ACC112 (cell line): ENCODE data around the gene KRT82.

Experiments
- H2AFZ ChIP-seq: fragments of 200-600 bp; sonication (generic); one replicate; pipeline ENCODE4 v1.6.0; 2017; ENCODE audit warnings: antibody characterized with exemption, low read length; ENCODE audit not compliant: unreplicated experiment
- H3K27ac ChIP-seq: fragments of 200-600 bp; sonication (generic); 2 replicates; pipeline ENCODE4 v1.5.1; 2014; ENCODE audit warnings: low read depth, mild to moderate bottlenecking, antibody characterized with exemption, low read length, moderate library complexity
- H3K27me3 ChIP-seq: fragments of 200-600 bp; sonication (generic); 2 replicates; pipeline ENCODE4 v1.6.1; 2014; ENCODE audit warnings: mild to moderate bottlenecking, antibody characterized with exemption, low read length, moderate library complexity, mixed read lengths; ENCODE audit not compliant: insufficient read depth
- H3K36me3 ChIP-seq: fragments of 200-600 bp; sonication (generic); 2 replicates; pipeline ENCODE4 v1.6.1; 2016; ENCODE audit warnings: mild to moderate bottlenecking, antibody characterized with exemption, low read length, moderate library complexity, mixed read lengths; ENCODE audit not compliant: insufficient read depth
- H3K4me1 ChIP-seq: fragments of 200-600 bp; sonication (generic); one replicate; pipeline ENCODE4 v1.6.1; 2016; ENCODE audit warnings: low read length, mixed read lengths; ENCODE audit not compliant: insufficient read depth, unreplicated experiment, control insufficient read depth
- H3K4me3 ChIP-seq: fragments of 200-600 bp; sonication (generic); 2 replicates; pipeline ENCODE4 v1.5.1; 2014; ENCODE audit warnings: mild to moderate bottlenecking, low read depth, low read length
- H3K79me2 ChIP-seq: fragments of 200-600 bp; sonication (generic); one replicate; pipeline ENCODE4 v1.6.0; 2016; ENCODE audit warnings: low read length; ENCODE audit not compliant: control insufficient read depth, unreplicated experiment, insufficient read depth

KRT82 gene

DNA sequence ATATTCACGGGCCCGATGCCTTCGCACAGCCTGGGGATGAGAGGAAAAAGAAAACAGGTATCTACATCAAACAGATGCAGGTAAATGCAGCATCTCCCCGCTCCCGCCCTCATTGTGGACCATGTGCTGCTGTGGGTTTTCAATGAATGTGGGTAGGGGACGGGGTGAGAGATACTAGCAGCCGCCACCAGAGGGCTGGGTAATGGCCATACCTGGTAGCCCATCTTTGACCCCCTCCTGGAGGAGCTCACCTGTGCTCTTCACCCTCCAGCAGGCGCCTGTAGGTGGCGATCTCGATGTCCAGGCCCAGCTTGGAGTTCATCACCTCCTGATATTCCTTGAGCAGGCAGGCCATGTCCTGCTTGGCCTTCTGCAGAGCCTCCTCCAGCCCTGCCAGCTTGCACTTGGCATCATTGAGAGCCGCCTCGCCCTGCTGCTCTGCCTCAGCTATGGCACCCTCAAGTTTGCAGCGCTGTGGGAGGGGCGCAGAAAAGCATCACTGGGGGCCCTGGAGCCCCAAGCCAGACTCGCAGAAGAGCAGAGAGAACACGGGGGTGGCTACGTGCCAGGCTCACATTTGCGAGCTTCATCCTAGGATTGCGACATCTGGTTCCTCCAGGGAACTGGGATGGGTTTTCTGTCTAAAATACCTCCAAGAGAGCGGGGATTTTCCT lies 10.2 kb downstream of the KRT82 start:
- Histone ChIP-seq H3K36me3 (no peaks in the 10 kb centered on the region), H3K4me3 (no peak overlapping the region), H3K4me1 (peaks cover 19% of the 10 kb centered on the region), H3K27ac (no peak overlapping the region), H2AFZ (no peak overlapping the region), H3K27me3 (no peaks in the 10 kb centered on the region), H3K79me2 (no peaks in the 10 kb centered on the region)

DNA sequence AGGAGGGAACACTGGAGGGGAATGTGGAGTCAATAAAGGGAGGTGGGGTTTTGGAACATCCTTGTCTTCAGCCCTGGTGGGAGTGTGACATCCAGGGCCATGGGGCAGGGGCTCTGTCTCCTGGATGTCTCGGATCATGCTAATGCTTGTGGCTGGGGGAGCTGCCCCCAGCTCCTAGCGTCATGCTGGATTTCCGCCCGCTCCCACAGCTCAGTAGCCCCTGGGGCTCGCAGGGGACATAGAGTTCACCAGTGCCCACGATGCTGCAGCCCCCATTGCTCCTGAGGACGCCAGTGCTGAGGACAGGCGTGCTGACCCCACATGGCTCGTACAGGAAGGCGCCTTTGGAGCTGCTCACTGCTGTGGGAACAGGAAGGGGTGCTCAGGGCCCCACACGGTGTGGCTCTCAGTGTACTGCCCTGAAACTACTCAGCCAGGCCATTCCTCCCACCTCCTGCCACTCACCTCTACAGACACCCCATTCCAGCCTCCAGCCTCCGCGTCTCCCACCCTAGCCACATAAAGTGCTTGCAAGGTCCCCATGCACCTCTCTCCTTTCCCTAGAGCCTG lies 11.2 kb downstream of the KRT82 start:
- Histone ChIP-seq H3K4me3 (no peak overlapping the region), H2AFZ (no peak overlapping the region), H3K36me3 (no peaks in the 10 kb centered on the region), H3K27me3 (no peaks in the 10 kb centered on the region), H3K27ac (no peak overlapping the region), H3K4me1 (peaks cover 26% of the 10 kb centered on the region), H3K79me2 (no peaks in the 10 kb centered on the region)

DNA sequence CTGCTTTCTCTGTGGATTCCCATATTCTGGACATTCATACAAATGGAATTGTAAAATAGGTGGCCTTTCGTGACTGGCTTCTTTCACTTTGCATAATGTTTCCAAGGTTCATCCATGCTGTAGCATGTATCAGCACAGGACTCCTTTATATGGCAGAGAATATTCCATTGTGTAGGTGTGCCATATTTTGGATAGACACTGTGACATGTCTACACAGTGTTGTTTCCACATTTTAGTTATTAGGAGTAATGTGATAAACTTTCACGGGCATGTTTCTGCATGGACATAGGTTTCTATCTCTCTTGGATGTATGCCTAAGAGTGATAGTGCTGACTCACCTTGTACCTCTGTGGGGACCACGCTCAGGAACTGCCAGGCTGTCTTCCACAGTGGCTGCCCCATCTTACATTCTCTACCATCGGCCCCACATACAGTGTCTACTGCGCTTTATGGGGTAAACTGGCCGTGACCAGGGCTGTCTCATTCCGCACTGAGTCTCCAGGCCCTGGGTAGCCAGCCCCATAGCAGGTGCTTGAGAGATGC lies 13.6 kb downstream of the KRT82 start:
- Histone ChIP-seq H3K27me3 (peaks cover 5% of the 10 kb centered on the region; the same call in 1 of the 2 replicates), H3K79me2 (no peaks in the 10 kb centered on the region), H3K4me1 (peaks cover 32% of the 10 kb centered on the region), H3K4me3 (no peak overlapping the region), H3K27ac (no peak overlapping the region), H2AFZ (no peak overlapping the region), H3K36me3 (no peaks in the 10 kb centered on the region)

DNA sequence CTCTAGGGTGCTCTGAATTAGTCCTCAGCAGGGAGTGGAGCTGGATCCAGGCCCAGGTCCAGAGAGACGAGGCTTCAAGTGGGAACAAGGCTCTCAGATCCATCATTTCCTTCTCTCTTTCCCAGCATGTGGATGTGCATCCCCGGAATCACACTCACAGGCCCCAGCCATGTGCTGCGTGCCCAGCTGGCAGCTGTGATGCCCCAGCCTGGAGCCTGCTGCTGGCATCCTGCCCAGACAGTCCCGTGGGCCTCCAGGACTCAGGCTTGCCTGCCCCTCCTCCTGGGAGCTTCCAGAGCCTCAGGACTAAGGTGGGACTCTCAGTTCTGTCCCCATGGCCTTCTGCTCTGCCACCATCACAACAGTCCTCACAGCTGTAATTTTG lies 14.5 kb downstream of the KRT82 start:
- peaks cover 10% of the 10 kb centered on the region; the same call in 1 of the 2 replicates for H3K27me3 ChIP-seq
- H3K4me1 ChIP-seq: peaks cover 30% of the 10 kb centered on the region
- H3K4me3 ChIP-seq: no peak overlapping the region
- H2AFZ ChIP-seq: no peak overlapping the region
- H3K36me3 ChIP-seq: no peaks in the 10 kb centered on the region
- no peak overlapping the region for H3K27ac ChIP-seq
- no peaks in the 10 kb centered on the region for H3K79me2 ChIP-seq

DNA sequence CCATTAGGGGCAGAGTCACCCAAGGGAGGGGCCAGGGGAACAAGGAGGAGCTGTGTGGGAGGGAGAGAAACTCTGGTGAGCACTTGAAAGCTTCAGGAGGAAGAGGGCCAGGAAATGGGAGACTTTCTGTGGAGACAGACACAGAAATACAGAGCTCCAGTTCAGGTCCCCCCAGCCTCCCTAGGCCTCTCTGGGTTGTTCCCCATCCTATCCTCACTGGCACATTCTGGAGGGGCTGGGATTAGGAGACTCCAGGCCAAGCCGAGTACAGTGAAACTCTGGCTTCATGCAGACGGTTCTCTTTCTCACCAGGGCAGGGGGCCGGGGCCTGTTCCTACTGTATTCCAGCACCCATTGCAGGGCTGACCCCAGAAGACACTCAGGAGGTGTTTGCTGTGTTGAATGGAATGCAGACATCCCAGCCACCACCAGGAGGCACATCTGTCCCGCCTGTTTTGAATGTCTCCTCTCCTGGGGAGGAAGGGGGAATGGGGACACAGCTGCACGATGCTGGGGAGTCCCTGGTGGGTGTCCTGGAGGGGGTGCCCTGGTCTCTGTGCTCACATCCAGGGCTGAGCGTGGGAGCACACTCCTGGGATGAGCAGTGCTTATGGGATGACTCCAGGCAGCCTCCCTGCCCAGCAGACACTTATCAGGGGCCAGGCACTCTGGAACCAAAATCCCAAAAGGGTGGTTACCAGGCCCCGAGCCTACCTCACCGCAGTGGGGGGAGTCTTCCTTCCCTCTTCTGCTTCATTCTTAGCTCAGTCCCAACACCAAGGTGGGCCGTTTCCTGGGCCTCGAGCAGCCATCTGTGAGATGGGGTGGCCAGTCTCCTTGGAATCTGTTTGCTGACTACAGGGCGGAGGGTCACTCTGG lies 15.2 kb downstream of the KRT82 start:
- H2AFZ ChIP-seq: no peak overlapping the region
- no peaks in the 10 kb centered on the region for H3K36me3 ChIP-seq

DNA sequence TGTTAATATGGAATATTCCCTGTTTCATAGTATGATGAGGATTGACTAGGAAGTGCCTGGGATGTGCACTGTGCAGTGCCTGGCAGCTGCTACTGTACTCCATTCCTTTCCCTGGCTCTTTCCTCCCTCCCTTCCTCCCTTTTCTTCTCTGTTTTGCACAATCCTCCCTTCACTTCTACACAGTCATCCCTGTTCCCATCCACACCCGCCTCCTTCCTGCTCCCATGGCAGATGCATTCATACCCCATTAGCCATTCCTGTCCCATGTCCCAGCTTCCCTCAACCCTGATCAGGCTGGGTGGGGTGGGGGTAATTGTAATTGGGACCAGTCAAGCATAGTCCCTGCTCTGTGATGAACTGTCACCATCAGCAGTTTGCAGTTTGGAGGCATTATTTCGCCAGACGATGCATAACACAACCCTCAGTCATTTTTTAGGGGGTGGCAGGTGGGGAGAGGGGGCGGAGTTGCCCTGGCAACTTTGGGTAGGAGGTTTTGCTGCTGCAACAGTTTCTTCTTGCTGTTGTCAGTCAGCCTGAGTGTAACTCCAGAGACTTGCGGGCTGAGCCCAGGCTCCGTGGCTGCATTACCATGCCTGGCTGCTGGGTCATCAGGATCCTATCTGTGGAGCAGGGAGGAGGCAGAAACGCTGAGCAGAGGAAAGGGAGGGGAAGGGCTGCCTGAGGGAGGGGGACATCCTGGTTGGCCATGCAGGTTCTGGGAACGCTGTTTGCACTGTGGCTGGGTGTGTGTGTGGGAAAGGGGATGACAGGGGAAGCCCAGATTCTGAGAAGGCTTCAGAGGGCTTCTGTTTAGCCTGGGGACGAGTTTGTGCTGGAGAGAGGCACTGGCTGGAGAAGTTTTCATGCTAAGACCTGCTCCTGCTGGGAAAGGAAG lies 16.6 kb downstream of the KRT82 start:
- Histone ChIP-seq H3K27me3 (peaks cover 10% of the 10 kb centered on the region; the same call in 1 of the 2 replicates), H3K36me3 (no peaks in the 10 kb centered on the region), H3K79me2 (no peaks in the 10 kb centered on the region), H3K4me3 (no peak overlapping the region), H3K27ac (no peak overlapping the region), H2AFZ (no peak overlapping the region), H3K4me1 (peaks cover 23% of the 10 kb centered on the region)

More for the DNA sequence above, 15.2 kb downstream of the KRT82 start:
- Histone ChIP-seq H3K4me1 (peaks cover 24% of the 10 kb centered on the region), H3K27ac (no peak overlapping the region), H3K4me3 (no peak overlapping the region), H3K27me3 (peaks cover 10% of the 10 kb centered on the region; the same call in 1 of the 2 replicates), H3K79me2 (no peaks in the 10 kb centered on the region)

DNA sequence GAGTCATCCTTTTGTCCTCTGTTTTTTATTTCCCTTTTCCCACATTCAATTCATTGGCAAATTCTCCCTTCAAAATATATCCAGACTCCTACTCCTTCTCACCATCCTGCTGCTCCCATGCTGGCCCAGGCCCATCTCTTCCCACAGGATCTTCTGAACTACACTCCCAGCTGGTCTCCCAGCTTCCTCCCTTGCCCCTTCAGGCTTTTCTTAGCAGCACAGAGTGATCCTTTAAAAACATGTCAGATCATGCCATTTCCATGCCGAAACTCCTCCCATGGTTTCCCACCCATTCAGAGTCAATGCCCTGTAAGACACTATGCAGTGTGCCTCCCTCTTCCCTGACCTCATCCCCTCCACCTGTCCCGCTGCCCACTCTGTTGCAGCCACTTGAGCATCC lies 18.3 kb downstream of the KRT82 start:
- H3K36me3 ChIP-seq: no peaks in the 10 kb centered on the region
- peaks cover 13% of the 10 kb centered on the region for H3K27me3 ChIP-seq
- H2AFZ ChIP-seq: no peak overlapping the region
- H3K4me3 ChIP-seq: no peak overlapping the region
- H3K79me2 ChIP-seq: no peaks in the 10 kb centered on the region
- no peak overlapping the region for H3K27ac ChIP-seq
- peaks cover 23% of the 10 kb centered on the region for H3K4me1 ChIP-seq

DNA sequence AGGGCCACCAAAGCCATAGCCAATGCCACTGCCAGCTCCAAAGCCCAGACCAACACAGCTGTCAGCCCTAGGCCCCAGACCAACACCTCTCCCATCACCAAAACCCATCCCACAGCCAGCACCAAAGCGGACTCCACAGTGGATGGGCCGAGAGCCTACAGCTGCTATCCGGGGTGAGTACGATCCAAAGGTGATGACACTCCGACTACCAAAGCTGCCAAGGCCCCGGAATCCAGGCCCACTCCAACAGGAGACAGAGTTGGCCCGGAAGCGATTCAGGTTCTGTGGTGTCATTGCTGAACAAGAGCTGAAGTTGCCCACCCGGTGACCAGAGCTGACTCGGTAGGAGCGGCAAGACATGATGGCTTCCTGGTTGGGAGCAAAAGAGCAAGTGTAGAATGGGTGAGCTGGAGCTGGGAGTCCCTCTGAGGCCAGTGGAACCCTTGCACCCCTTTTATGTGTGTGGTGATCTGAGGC lies 20.9 kb downstream of the KRT82 start, which contains the start of gene KRT84:
KRT84 (minus strand) TSS at position 427 of the 477 bp plus-strand sequence; CDS start at position 360, 67 bp downstream.
- Histone ChIP-seq H3K4me3 (no peak within 1 kb of the TSS), H3K79me2 (no peaks in the 10 kb centered on the region), H3K27ac (no peak within 1 kb of the TSS), H3K27me3 (peaks cover 13% of the 10 kb centered on the region), H3K36me3 (no peaks in the 10 kb centered on the region), H3K4me1 (peaks cover 7% of the 10 kb centered on the region), H2AFZ (no peak within 1 kb of the TSS)

DNA sequence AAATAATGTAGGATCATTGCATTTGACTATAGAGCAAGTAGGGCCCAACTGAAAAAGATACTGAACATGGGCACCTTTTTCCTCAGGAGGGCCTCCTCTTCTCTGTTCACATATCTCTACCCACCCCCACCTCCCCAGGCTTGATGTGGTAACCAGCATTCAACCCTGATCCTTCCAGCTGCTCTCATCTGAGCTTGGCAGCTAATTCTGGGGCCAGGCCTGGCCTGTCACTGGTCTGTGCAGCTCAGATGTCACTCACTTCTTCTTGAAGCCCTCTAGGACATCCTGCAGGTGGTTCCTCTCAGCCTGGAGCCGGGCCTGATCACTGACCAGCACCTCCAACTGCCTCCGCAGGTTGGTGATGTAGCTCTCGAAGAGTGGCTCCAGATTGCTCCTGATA lies 22.8 kb downstream of the KRT82 start:
- peaks cover 11% of the 10 kb centered on the region for H3K27me3 ChIP-seq
- H3K4me1 ChIP-seq: no peaks in the 10 kb centered on the region
- H3K79me2 ChIP-seq: no peaks in the 10 kb centered on the region
- no peak overlapping the region for H3K27ac ChIP-seq
- no peaks in the 10 kb centered on the region for H3K36me3 ChIP-seq
- H3K4me3 ChIP-seq: no peak overlapping the region
- no peak overlapping the region for H2AFZ ChIP-seq

DNA sequence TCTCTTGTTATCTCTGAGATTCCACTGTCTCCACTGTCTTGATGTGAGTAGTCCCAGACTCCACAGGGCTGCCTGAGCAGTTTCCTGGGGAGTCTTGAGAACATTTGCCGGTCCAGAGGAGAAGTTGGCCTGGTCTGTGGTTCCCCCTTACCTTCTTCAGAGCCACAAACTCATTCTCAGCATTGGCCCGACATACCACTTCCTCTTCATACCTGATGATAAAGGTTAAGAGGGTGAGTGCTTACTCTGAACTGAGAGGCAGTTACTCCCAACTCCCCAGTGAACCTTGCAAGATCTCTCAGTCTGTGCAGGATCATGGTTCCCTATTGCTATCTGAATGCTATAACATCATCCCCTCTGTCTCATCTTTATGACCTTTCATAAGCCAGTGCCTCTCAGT lies 23.3 kb downstream of the KRT82 start:
- H3K27ac ChIP-seq: no peak overlapping the region
- no peaks in the 10 kb centered on the region for H3K4me1 ChIP-seq
- H3K4me3 ChIP-seq: no peak overlapping the region
- H2AFZ ChIP-seq: no peak overlapping the region
- H3K36me3 ChIP-seq: no peaks in the 10 kb centered on the region
- H3K27me3 ChIP-seq: peaks cover 8% of the 10 kb centered on the region
- no peaks in the 10 kb centered on the region for H3K79me2 ChIP-seq
